Pancreas (tissue), 10 donors: ENCODE results near the gene SAMD13. TPM values are rescaled to one million over a fixed set of nuclear protein-coding genes. Genes with fewer than 3 reads are reported as not detected.

ENCODE experiments used
- ATAC-seq, 4 donors: fragments of 200-7000 bp; cut with Tn5 transposase; one replicate each; pipeline versions ENCODE4 v1.8.0 to v1.9.1; 2020; ENCODE audit warnings: mild to moderate bottlenecking in 4 of 4, moderate library complexity in 4 of 4
- DNase-seq, 6 donors: peaks; one replicate each; pipeline ENCODE4 v3.0.0-alpha.2; 2020
- FAIRE-seq: peaks from 2 replicates; lab custom pipeline; 2012; peaks lifted over from hg19 to GRCh38; lab: Jason Lieb, UNC
- H3K27ac ChIP-seq, 4 donors: fragments of 200-600 bp; sonication (generic); 1 replicate in 3 of 4; 2 replicates in 1 of 4; pipeline versions ENCODE4 v1.5.0 to v1.8.0; 2020
- H3K27me3 ChIP-seq, 4 donors: fragments of 200-600 bp; one replicate each; pipeline ENCODE4 v1.8.0; 2021
- H3K36me3 ChIP-seq, 3 donors: fragments of 200-600 bp; sonication (generic) in 1 of 3; one replicate each; pipeline versions ENCODE4 v1.5.0 to v1.8.0; 2020 to 2021
- H3K4me1 ChIP-seq, 3 donors: fragments of 200-600 bp; one replicate each; pipeline ENCODE4 v1.8.0; 2021
- H3K4me3 ChIP-seq, 4 donors: fragments of 200-600 bp; sonication (generic) in 2 of 4; one replicate each; pipeline versions ENCODE4 v1.5.0 to v1.8.0; 2020 to 2021
- H3K9me3 ChIP-seq, 4 donors: fragments of 200-600 bp; one replicate each; pipeline ENCODE4 v1.8.0; 2021
- CTCF ChIP-seq, 4 donors: fragments of 200-600 bp; sonication (generic) in 3 of 4; IDR thresholded peaks; one replicate each; pipeline versions ENCODE4 v1.5.0 to v1.8.0; 2021; ENCODE audit warnings: antibody characterized with exemption in 4 of 4
- WGBS, 2 donors: extraction: QIAGEN DNeasy Blood & Tissue Kit; methylation state at CpG; one replicate each; pipeline ENCODE4 v1.1.7; 2013; 5-methylcytosine and 5-hydroxymethylcytosine counted together
- intact Hi-C, 3 donors: fragments of 100-400 bp; cut with DNase I; formaldehyde crosslinking; loops; one replicate each; pipeline versions ENCODE4 v1.11.1 to v1.14.2; 2022
- polyA plus RNA-seq, 2 donors: library from polyadenylated mRNA; stranded (reverse); fragments of 200-250 nt; gene quantifications; one replicate each; pipeline ENCODE4 v1.2.3, GENCODE V29; 2013
- total RNA-seq, 6 donors: library from RNA; stranded (reverse); fragmentation: NEBNext Ultra II Directional in 4 of 6; extraction: Animal tissue kit (Norgen Biotek cat#: 25700) in 4 of 6; gene quantifications; one replicate each; pipeline versions ENCODE4 v1.2.1 to v1.2.4, GENCODE V29; 2021 to 2023
- donor health status: healthy with polysubstance abuse.
- donor health status: DM: no; HTN: no; CAD: no; lungs with moderate emphysema.
- donor health status: DM: no; HTN: no; CAD: no.
- donor health status: control.
- donor health status: control.
- donor health status: Bipolar disorder and iron deficiency.
- donor health status: DM: yes; HTN: yes; CAD: no.
- donor health status: DM: no; HTN: no; CAD: no.
- donor health status: DM: no; HTN: no; CAD: no.
- donor health status: DM: yes; HTN: yes; CAD: no.

Gene SAMD13
- total and polyA plus RNA-seq, 8 donors = 0.57 to 2.6 (median 0.67) TPM

- Histone ChIP-seq H3K27ac (no peak overlapping the region), H3K4me1 (no peaks in the 10 kb centered on the region), H3K36me3 (no peaks in the 10 kb centered on the region), H3K9me3 (no peaks in the 10 kb centered on the region), H3K27me3 (no peaks in the 10 kb centered on the region), H3K4me3 (no peak overlapping the region)
- no peak for TF ChIP-seq CTCF (IDR thresholded peaks at IDR 0.05)
- no peak for FAIRE-seq
- intact Hi-C loops = no loop called here
- no peak for ATAC-seq
- WGBS, 2 donors = 79 to 80% methylated on average over 8 of the region's 8 CpGs
- no peak for DNase-seq
Observed at GRCh38 chr1:84387480-84388163, 86.1 kb downstream of the SAMD13 start.

GRCh38 chr1:84390226-84390625 is 88.7 kb downstream of the SAMD13 start:
- no peak for TF ChIP-seq CTCF (IDR thresholded peaks at IDR 0.05)

GRCh38 chr1:84398175-84399155 is 97.0 kb downstream of the SAMD13 start, which contains the start of gene DNASE2B:
TSS of gene DNASE2B (plus strand) at chr1:84398484. CDS start at chr1:84398565, 81 bp downstream.
- Histone ChIP-seq H3K4me1 (no peaks in the 10 kb centered on the region), H3K4me3 (no peak within 1 kb of the TSS), H3K9me3 (no peaks in the 10 kb centered on the region), H3K36me3 (no peaks in the 10 kb centered on the region), H3K27ac (no peak within 1 kb of the TSS), H3K27me3 (no peaks in the 10 kb centered on the region)
- WGBS, 2 donors = 88 to 89% methylated on average over 11 of the region's 11 CpGs
- no peak for TF ChIP-seq CTCF (IDR thresholded peaks at IDR 0.05)
- ATAC-seq (no peak), DNase-seq (no peak), FAIRE-seq (no peak)
- intact Hi-C loops = no loop called here

More at GRCh38 chr1:84390226-84390625, 88.7 kb downstream of the SAMD13 start:
- H3K36me3 ChIP-seq = no peaks in the 10 kb centered on the region
- H3K9me3 ChIP-seq = no peaks in the 10 kb centered on the region
- ATAC-seq (no peak), DNase-seq (no peak), FAIRE-seq (no peak)
- no peak overlapping the region for H3K4me3 ChIP-seq
- H3K4me1 ChIP-seq = no peaks in the 10 kb centered on the region
- no peak overlapping the region for H3K27ac ChIP-seq
- intact Hi-C loops = no loop called here
- H3K27me3 ChIP-seq = no peaks in the 10 kb centered on the region

Other genes with a start within 250 kb of the SAMD13 start
- 10 to 100 TPM in 4 of 6 donors, 1 to 10 TPM in 2; 8.0 to 29.7 (median 14.0) TPM for gene PRKACB, start 157.4 kb upstream of the SAMD13 start, total RNA-seq
- 10 to 100 TPM in 1 of 2 donors, 1 to 10 TPM in 1; 7.3 to 21.5 TPM for gene PRKACB, start 157.4 kb upstream of the SAMD13 start, polyA plus RNA-seq
- under 1 TPM in 2 of 6 donors, not detected in 4; 0.15 to 0.59 TPM for gene DNASE2B, start 96.8 kb downstream of the SAMD13 start, total RNA-seq
- under 1 TPM; 0.15 to 0.16 TPM for gene DNASE2B, start 96.8 kb downstream of the SAMD13 start, polyA plus RNA-seq
- 10 to 100 TPM in 4 of 6 donors, 1 to 10 TPM in 2; 7.2 to 14.1 (median 10.9) TPM for gene RPF1, start 177.6 kb downstream of the SAMD13 start, total RNA-seq
- 10 to 100 TPM; 10.1 to 23.3 TPM for gene RPF1, start 177.6 kb downstream of the SAMD13 start, polyA plus RNA-seq
- gene SPATA1, start 204.7 kb downstream of the SAMD13 start, total RNA-seq = 1 to 10 TPM in 2 of 6 donors, under 1 TPM in 4; 0.16 to 1.4 (median 0.68) TPM
- gene SPATA1, start 204.7 kb downstream of the SAMD13 start, polyA plus RNA-seq = 1 to 10 TPM; 1.1 to 1.2 TPM
- gene GNG5, start 204.9 kb downstream of the SAMD13 start, total RNA-seq = 10 to 100 TPM; 19.8 to 47.2 (median 32.0) TPM
- 10 to 100 TPM; 54.5 to 80.8 TPM for gene GNG5, start 204.9 kb downstream of the SAMD13 start, polyA plus RNA-seq